Panc1 (cell line): Measurements from ENCODE around the gene FIZ1. TPM values are rescaled to one million over a fixed set of nuclear protein-coding genes. Genes with fewer than 3 reads are reported as not detected.

Experiments
- ATAC-seq: fragments of 200-7000 bp; cut with Tn5 transposase; 2 replicates; pipeline ENCODE4 v1.9.1; 2020; ENCODE audit warnings: mild to moderate bottlenecking, moderate library complexity
- BruUV-seq: library from RNA; stranded (reverse); fragments of 400-500 nt; replicated peaks from 2 replicates; lab custom pipeline; 2021; lab: Mats Ljungman, UMichigan
- CTCF ChIA-PET: fragments of 300-600 bp; sonication (Branson Sonifier 250); formaldehyde crosslinking; loops from one replicate; lab custom pipeline; 2022; ENCODE audit warnings: antibody characterized with exemption; lab: Charles Lee
- POLR2A ChIA-PET: fragments of 300-600 bp; sonication (Branson Sonifier 250); formaldehyde crosslinking; loops from one replicate; lab custom pipeline; 2022; ENCODE audit warnings: antibody characterized with exemption; lab: Charles Lee
- DNase-seq: peaks from one replicate; pipeline ENCODE4 v3.0.0-alpha.2; 2010; ENCODE audit warnings: low read depth, low spot score
- H3K27ac ChIP-seq: 2 replicates; pipeline ENCODE4 v1.5.1; 2011; ENCODE audit warnings: mild to moderate bottlenecking, low read length, inconsistent platforms
- H3K27me3 ChIP-seq: fragments of 200-500 bp; sonication (Bioruptor generic); 2 replicates; pipeline ENCODE4 v1.6.0; 2014; ENCODE audit warnings: low read length, inconsistent platforms; ENCODE audit not compliant: control insufficient read depth, insufficient read depth
- H3K36me3 ChIP-seq: fragments of 200-500 bp; sonication (Bioruptor generic); 2 replicates; pipeline ENCODE4 v1.5.1; 2014; ENCODE audit warnings: inconsistent platforms, mild to moderate bottlenecking, low read length, moderate library complexity; ENCODE audit not compliant: control insufficient read depth, insufficient read depth
- H3K4me1 ChIP-seq: 2 replicates; pipeline ENCODE4 v1.5.1; 2011; ENCODE audit warnings: inconsistent platforms, mild to moderate bottlenecking, low read length, moderate library complexity; ENCODE audit not compliant: control insufficient read depth, insufficient read depth
- H3K4me3 ChIP-seq, 2 experiments: 2 replicates each; pipeline ENCODE4 v1.5.1; 2011 to 2012; ENCODE audit warnings: low read depth in 2 of 2, low read length in 2 of 2, mild to moderate bottlenecking in 2 of 2, inconsistent platforms in 1 of 2, moderate library complexity in 1 of 2
- H3K9me3 ChIP-seq: fragments of 200-500 bp; sonication (Bioruptor generic); 2 replicates; pipeline ENCODE4 v1.5.1; 2014; ENCODE audit warnings: low read depth, mild to moderate bottlenecking, inconsistent platforms, low read length, moderate library complexity; ENCODE audit not compliant: control insufficient read depth, insufficient read depth
- POLR2AphosphoS5 ChIP-seq: IDR thresholded peaks from 2 replicates; pipeline ENCODE4 v1.6.1; 2012; ENCODE audit warnings: mild to moderate bottlenecking, low read depth, low read length, moderate library complexity
- SIN3A ChIP-seq: IDR thresholded peaks from 2 replicates; pipeline ENCODE4 v1.6.1; 2012; ENCODE audit warnings: low read depth, mild to moderate bottlenecking, low read length, moderate library complexity, borderline replicate concordance; ENCODE audit not compliant: insufficient read depth
- TCF7L2 ChIP-seq: IDR thresholded peaks from 2 replicates; pipeline ENCODE4 v1.6.1; 2011; ENCODE audit warnings: mild to moderate bottlenecking, low read depth, low read length, inconsistent platforms
- in situ Hi-C: cut with HindIII; loops from 2 replicates; pipeline ENCODE4 v1.10.0; 2016; ENCODE audit warnings: low sequenced_read_pairs, low pct_unique_long_range_greater_than_20kb
- intact Hi-C: fragments of 100-400 bp; cut with micrococcal nuclease; formaldehyde crosslinking; loops from one replicate; pipeline ENCODE4 v1.10.0; 2022; ENCODE audit not compliant: unreplicated experiment
- total RNA-seq: library from RNA; stranded (reverse); gene quantifications from one replicate; pipeline ENCODE4 v1.2.1, GENCODE V29; 2021; ENCODE audit not compliant: unreplicated experiment
- TF ChIP-seq, protein P1 (sequence below), 2 experiments: IDR thresholded peaks; 2 replicates each; pipeline ENCODE4 v1.6.1; 2011 to 2012; ENCODE audit warnings: low read depth in 2 of 2, control low read depth in 1 of 2, low read length in 1 of 2, mild to moderate bottlenecking in 1 of 2, moderate library complexity in 1 of 2; ENCODE audit not compliant: insufficient read depth in 1 of 2
- TF ChIP-seq, protein P2 (sequence below): fragments of 450-650 bp; IDR thresholded peaks from 2 replicates; pipeline ENCODE4 v1.5.1; 2017; ENCODE audit warnings: mild to moderate bottlenecking

The FIZ1 gene
- total RNA-seq, 1 experiment from 2014 or later, result 28.5 TPM

DNA sequence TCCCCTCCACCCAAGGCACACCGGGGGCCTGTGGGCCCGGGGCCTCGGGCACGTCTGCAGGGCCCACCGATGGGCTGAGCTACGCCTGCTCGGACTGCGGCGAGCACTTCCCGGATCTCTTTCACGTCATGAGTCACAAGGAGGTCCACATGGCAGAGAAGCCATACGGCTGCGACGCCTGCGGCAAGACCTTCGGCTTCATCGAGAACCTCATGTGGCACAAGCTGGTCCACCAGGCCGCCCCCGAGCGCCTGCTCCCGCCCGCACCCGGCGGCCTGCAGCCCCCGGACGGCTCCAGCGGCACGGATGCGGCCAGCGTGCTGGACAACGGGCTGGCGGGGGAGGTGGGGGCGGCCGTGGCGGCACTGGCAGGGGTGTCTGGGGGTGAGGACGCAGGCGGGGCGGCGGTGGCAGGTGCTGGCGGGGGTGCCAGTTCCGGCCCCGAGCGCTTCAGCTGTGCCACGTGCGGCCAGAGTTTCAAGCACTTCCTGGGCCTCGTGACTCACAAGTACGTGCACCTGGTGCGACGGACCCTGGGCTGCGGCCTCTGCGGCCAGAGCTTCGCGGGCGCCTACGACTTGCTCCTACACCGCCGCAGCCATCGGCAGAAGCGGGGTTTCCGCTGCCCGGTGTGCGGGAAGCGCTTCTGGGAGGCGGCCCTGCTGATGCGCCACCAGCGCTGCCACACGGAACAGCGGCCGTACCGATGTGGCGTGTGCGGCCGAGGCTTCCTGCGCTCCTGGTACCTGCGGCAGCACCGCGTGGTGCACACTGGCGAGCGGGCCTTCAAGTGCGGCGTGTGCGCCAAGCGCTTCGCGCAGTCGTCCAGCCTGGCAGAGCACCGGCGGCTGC is 16.5 kb upstream of the FIZ1 start:
- no TSS peak for BruUV-seq
- intact Hi-C loops, result no loop called here
- ChIA-PET POLR2A (no interaction called here), CTCF (no interaction called here)
- Histone ChIP-seq H3K27ac (no peak overlapping the region), H3K27me3 (no peaks in the 10 kb centered on the region), H3K9me3 (no peaks in the 10 kb centered on the region), H3K4me3 (no peak overlapping the region), H3K4me1 (no peaks in the 10 kb centered on the region), H3K36me3 (no peaks in the 10 kb centered on the region)
- in situ Hi-C loops, result no loop called here
- ATAC-seq, result no peak
- TF ChIP-seq, protein P1, sequence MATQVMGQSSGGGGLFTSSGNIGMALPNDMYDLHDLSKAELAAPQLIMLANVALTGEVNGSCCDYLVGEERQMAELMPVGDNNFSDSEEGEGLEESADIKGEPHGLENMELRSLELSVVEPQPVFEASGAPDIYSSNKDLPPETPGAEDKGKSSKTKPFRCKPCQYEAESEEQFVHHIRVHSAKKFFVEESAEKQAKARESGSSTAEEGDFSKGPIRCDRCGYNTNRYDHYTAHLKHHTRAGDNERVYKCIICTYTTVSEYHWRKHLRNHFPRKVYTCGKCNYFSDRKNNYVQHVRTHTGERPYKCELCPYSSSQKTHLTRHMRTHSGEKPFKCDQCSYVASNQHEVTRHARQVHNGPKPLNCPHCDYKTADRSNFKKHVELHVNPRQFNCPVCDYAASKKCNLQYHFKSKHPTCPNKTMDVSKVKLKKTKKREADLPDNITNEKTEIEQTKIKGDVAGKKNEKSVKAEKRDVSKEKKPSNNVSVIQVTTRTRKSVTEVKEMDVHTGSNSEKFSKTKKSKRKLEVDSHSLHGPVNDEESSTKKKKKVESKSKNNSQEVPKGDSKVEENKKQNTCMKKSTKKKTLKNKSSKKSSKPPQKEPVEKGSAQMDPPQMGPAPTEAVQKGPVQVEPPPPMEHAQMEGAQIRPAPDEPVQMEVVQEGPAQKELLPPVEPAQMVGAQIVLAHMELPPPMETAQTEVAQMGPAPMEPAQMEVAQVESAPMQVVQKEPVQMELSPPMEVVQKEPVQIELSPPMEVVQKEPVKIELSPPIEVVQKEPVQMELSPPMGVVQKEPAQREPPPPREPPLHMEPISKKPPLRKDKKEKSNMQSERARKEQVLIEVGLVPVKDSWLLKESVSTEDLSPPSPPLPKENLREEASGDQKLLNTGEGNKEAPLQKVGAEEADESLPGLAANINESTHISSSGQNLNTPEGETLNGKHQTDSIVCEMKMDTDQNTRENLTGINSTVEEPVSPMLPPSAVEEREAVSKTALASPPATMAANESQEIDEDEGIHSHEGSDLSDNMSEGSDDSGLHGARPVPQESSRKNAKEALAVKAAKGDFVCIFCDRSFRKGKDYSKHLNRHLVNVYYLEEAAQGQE (IDR thresholded peaks at IDR 0.05; ENCODE audit: insufficient read depth in 1 of 2, low read depth in 2 of 2, low read length in 1 of 2), result no peak
- TF ChIP-seq, protein P2, sequence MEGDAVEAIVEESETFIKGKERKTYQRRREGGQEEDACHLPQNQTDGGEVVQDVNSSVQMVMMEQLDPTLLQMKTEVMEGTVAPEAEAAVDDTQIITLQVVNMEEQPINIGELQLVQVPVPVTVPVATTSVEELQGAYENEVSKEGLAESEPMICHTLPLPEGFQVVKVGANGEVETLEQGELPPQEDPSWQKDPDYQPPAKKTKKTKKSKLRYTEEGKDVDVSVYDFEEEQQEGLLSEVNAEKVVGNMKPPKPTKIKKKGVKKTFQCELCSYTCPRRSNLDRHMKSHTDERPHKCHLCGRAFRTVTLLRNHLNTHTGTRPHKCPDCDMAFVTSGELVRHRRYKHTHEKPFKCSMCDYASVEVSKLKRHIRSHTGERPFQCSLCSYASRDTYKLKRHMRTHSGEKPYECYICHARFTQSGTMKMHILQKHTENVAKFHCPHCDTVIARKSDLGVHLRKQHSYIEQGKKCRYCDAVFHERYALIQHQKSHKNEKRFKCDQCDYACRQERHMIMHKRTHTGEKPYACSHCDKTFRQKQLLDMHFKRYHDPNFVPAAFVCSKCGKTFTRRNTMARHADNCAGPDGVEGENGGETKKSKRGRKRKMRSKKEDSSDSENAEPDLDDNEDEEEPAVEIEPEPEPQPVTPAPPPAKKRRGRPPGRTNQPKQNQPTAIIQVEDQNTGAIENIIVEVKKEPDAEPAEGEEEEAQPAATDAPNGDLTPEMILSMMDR, result no peak
- TF ChIP-seq TCF7L2, result no peak
- DNase-seq, result no peak

DNA sequence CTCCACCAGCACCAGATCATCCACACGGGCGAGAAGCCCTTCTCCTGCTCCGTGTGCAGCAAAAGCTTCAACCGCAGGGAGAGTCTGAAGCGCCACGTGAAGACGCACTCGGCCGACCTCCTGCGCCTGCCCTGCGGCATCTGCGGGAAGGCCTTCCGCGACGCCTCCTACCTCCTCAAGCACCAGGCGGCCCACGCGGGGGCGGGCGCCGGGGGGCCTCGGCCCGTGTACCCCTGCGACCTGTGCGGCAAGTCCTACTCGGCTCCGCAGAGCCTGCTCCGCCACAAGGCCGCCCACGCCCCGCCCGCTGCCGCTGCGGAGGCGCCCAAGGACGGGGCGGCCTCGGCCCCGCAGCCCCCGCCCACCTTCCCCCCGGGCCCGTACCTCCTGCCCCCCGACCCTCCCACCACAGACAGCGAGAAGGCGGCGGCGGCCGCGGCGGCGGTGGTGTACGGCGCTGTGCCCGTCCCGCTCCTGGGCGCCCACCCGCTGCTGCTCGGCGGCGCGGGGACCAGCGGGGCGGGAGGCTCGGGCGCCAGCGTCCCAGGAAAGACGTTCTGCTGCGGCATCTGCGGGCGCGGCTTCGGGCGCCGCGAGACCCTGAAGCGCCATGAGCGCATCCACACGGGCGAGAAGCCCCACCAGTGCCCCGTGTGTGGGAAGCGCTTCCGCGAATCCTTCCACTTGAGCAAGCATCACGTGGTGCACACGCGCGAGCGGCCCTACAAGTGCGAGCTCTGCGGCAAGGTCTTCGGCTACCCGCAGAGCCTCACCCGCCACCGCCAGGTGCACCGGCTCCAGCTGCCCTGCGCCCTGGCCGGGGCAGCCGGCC is 15.6 kb upstream of the FIZ1 start:
- in situ Hi-C loops (no loop called here), intact Hi-C loops (no loop called here)
- ChIA-PET POLR2A (no interaction called here), CTCF (no interaction called here)
- Histone ChIP-seq H3K4me3 (no peak overlapping the region), H3K27me3 (no peaks in the 10 kb centered on the region), H3K4me1 (no peaks in the 10 kb centered on the region), H3K9me3 (no peaks in the 10 kb centered on the region), H3K27ac (no peak overlapping the region), H3K36me3 (no peaks in the 10 kb centered on the region)
- TF ChIP-seq, protein P1 (IDR thresholded peaks at IDR 0.05; ENCODE audit: insufficient read depth in 1 of 2, low read depth in 2 of 2, low read length in 1 of 2), result no peak
- TF ChIP-seq, protein P2, result no peak
- TF ChIP-seq POLR2AphosphoS5 (no peak), TCF7L2 (no peak), SIN3A (no peak)
- BruUV-seq, result no TSS peak
- DNase-seq (no peak), ATAC-seq (no peak)
